GM10266 (cell line): ENCODE measurements around the gene ESRRA.

Experiments
- DNase-seq: peaks from one replicate; pipeline ENCODE4 v3.0.0; 2012; ENCODE audit errors: extremely low spot score
- TF ChIP-seq, protein P1 (sequence below): IDR thresholded peaks from 2 replicates; pipeline ENCODE4 v1.5.1; 2012; ENCODE audit warnings: mild to moderate bottlenecking, low read depth; ENCODE audit not compliant: control insufficient read depth, insufficient read depth; ENCODE audit errors: missing control alignments

Gene ESRRA

GRCh38 chr11:64266339-64266738 lies 39.0 kb upstream of the ESRRA start:
- TF ChIP-seq, protein P1, sequence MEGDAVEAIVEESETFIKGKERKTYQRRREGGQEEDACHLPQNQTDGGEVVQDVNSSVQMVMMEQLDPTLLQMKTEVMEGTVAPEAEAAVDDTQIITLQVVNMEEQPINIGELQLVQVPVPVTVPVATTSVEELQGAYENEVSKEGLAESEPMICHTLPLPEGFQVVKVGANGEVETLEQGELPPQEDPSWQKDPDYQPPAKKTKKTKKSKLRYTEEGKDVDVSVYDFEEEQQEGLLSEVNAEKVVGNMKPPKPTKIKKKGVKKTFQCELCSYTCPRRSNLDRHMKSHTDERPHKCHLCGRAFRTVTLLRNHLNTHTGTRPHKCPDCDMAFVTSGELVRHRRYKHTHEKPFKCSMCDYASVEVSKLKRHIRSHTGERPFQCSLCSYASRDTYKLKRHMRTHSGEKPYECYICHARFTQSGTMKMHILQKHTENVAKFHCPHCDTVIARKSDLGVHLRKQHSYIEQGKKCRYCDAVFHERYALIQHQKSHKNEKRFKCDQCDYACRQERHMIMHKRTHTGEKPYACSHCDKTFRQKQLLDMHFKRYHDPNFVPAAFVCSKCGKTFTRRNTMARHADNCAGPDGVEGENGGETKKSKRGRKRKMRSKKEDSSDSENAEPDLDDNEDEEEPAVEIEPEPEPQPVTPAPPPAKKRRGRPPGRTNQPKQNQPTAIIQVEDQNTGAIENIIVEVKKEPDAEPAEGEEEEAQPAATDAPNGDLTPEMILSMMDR = no peak

GRCh38 chr11:64267207-64267945 lies 37.9 kb upstream of the ESRRA start:
- DNase-seq = no peak
- TF ChIP-seq, protein P1 = no peak

More at GRCh38 chr11:64266339-64266738, 39.0 kb upstream of the ESRRA start:
- DNase-seq = no peak

GRCh38 chr11:64268025-64268892 lies 37.1 kb upstream of the ESRRA start:
- TF ChIP-seq, protein P1 = no peak
- no peak for DNase-seq

DNA sequence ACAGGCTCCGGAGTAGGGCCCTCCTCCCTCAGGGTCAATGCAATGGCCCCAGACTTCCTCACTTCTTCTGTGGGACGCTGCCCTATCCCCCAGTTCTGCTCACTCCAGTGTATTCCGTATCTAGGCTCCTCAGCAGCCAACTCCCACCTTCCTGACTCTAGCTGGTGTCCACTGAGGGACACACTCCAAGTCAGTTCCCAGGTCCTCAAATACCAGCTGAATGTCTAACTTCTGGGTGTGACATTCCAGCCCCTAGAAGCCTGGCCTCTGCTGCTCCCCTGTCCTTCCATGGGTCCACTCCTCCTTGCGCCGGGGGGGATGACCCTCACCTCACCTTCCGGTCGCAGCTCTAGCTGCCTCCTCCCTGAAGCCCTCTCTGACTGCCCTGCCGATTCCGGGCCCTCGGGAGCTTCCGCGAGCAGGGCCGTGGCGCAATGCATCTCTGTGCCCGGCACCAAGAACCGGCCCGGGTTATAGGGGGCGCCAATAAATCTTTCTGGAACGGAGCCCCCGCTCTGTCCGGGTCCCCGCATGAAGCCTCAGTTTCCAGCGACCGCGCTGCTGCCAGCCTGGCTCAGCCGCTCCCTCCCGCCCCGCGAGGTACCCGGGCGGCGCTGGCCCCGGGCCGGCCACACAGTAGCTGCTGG lies 36.3 kb upstream of the ESRRA start:
- TF ChIP-seq, protein P1 = no peak
- DNase-seq = peak; percentile 66

DNA sequence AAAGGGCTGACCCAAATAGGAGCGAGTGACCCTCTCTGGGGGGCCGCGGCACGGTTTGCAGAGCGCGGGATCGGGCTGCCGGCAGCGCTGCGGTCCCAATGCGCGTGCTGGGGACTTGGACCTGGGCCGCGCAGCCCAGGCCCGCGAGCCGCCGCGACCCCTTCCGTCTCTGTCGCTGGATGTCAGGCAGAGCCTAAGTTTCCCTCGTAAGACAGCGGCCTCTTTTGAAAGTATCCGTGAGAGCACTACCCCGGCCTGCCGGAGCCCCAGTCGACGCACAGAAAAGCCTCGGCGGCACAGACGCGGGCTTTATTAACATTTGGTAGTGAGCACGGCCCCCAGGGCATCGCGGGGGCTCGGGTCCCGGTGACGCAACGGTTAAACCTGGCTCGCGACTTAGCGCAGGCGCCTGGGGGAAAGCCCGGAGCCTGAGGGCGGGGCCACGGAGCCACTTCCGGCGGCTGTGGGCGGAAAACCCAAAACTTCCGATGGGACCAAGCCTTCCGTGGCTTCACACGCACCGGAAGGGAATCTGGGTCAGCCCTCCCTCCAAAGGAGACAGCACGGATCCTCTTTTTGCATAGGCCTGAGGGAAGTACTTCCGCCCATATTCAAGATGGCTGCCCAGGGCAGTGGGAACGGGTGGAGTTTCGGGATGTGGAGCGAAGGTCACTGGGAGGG lies 35.6 kb upstream of the ESRRA start:
- TF ChIP-seq, protein P1 = no peak
- DNase-seq = peak; percentile 92

DNA sequence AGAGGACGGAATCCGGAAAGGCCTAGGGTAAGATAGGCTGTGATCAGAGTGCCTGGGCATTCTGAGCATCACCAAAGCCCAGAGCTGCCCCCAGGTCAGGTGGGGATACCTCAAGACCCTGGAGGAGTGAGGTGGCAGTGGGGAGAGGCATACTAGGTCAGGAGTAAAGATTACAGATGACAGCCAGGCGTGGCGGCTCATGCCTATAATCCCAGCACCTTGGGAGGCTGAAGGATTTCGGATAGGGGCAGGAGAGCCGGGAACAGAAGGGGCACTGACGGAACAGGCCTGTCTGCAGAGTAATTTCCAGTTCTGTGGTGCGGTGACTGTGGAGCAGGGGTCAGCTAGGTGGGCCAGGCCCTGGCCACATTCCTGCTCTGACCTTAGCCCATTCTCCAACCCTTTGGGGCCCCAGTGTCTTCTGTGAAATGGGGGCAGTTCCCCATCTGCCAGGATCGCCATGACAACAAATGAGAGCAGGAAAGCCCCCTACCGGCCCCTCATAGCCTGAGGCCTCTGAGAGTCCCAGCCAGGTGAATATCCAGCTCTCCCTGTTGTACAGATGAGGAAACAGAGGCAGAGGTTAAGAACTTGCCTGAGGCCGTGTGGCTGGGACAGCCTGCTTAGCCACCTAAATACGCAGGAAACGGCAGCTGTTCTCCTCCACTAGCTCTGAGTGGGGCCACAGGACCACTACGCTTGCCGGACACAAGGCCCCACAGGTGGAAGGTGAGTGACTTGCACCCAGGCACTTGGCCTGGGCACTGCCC lies 30.1 kb upstream of the ESRRA start:
- TF ChIP-seq, protein P1 = no peak
- DNase-seq = no peak
